ENCODE results near the gene LMF2.

Gene LMF2

GRCh38 chr22:50465066-50465930 lies 42.2 kb downstream of the LMF2 start:
- DNase-seq (ENCODE audit: low read depth in 2 of 2): no peak

GRCh38 chr22:50464451-50464850 lies 43.1 kb downstream of the LMF2 start:
- DNase-seq (ENCODE audit: low read depth in 2 of 2): no peak

GRCh38 chr22:50463188-50463900 lies 44.2 kb downstream of the LMF2 start:
- no peak for DNase-seq (ENCODE audit: low read depth in 2 of 2)

- DNase-seq (ENCODE audit: low read depth in 2 of 2): no peak
Observed at GRCh38 chr22:50461979-50462540, 45.4 kb downstream of the LMF2 start.

- no peak for DNase-seq (ENCODE audit: low read depth in 2 of 2)
Observed at GRCh38 chr22:50461536-50461935, 46.0 kb downstream of the LMF2 start.

GRCh38 chr22:50460938-50461337 lies 46.6 kb downstream of the LMF2 start:
- no peak for DNase-seq (ENCODE audit: low read depth in 2 of 2)

- DNase-seq (ENCODE audit: low read depth in 2 of 2): no peak
Observed at GRCh38 chr22:50459496-50460140, 47.9 kb downstream of the LMF2 start.

- DNase-seq (ENCODE audit: low read depth in 2 of 2): no peak
Observed at GRCh38 chr22:50459016-50459415, 48.5 kb downstream of the LMF2 start.

- DNase-seq (ENCODE audit: low read depth in 2 of 2): no peak
Observed at GRCh38 chr22:50456466-50457234, 50.9 kb downstream of the LMF2 start.

- DNase-seq (ENCODE audit: low read depth in 2 of 2): no peak
Observed at GRCh38 chr22:50456026-50456425, 51.5 kb downstream of the LMF2 start.

- DNase-seq (ENCODE audit: low read depth in 2 of 2): no peak
Observed at GRCh38 chr22:50455201-50455600, 52.3 kb downstream of the LMF2 start.

GRCh38 chr22:50454556-50455075 lies 52.9 kb downstream of the LMF2 start:
- DNase-seq (ENCODE audit: low read depth in 2 of 2): no peak
